Calu3 (cell line): ENCODE data around the gene MIB2. TPM values are rescaled to one million over a fixed set of nuclear protein-coding genes. Genes with fewer than 3 reads are reported as not detected.

Experiments used
- BruUV-seq: library from RNA; stranded (reverse); fragments of 400-500 nt; replicated peaks from 2 replicates; lab custom pipeline; 2021; lab: Mats Ljungman, UMichigan
- CTCF ChIA-PET: fragments of 300-600 bp; sonication (Branson Sonifier 250); formaldehyde crosslinking; loops from one replicate; lab custom pipeline; 2022; ENCODE audit warnings: antibody characterized with exemption; lab: Charles Lee
- DNase-seq: peaks from one replicate; pipeline ENCODE4 v3.0.0; 2022
- H3K27ac Mint-ChIP-seq: one replicate; pipeline ENCODE4 v1.8.0; 2022; ENCODE audit warnings: mixed read lengths; ENCODE audit not compliant: unreplicated experiment
- H3K27me3 Mint-ChIP-seq: one replicate; pipeline ENCODE4 v1.8.0; 2022; ENCODE audit warnings: mixed read lengths; ENCODE audit not compliant: unreplicated experiment
- H3K36me3 Mint-ChIP-seq: one replicate; pipeline ENCODE4 v1.8.0; 2022; ENCODE audit warnings: mild to moderate bottlenecking, moderate library complexity, mixed read lengths; ENCODE audit not compliant: insufficient read depth, unreplicated experiment
- H3K4me1 Mint-ChIP-seq: one replicate; pipeline ENCODE4 v1.8.0; 2022; ENCODE audit warnings: mild to moderate bottlenecking, low read depth, mixed read lengths; ENCODE audit not compliant: unreplicated experiment
- H3K4me3 Mint-ChIP-seq: one replicate; pipeline ENCODE4 v1.8.0; 2022; ENCODE audit warnings: mild to moderate bottlenecking, low read depth, moderate library complexity, mixed read lengths; ENCODE audit not compliant: unreplicated experiment
- H3K9me3 Mint-ChIP-seq: one replicate; pipeline ENCODE4 v1.8.0; 2022; ENCODE audit warnings: low read depth, mixed read lengths; ENCODE audit not compliant: unreplicated experiment
- intact Hi-C: fragments of 100-400 bp; cut with micrococcal nuclease; formaldehyde crosslinking; loops from one replicate; pipeline ENCODE4 v1.10.0; 2022; ENCODE audit not compliant: unreplicated experiment
- total RNA-seq: library from RNA; stranded (reverse); gene quantifications from 2 replicates; pipeline ENCODE4 v1.2.3, GENCODE V29; 2022
- TF ChIP-seq, protein P1 (sequence below): fragments of 200-600 bp; IDR thresholded peaks from one replicate; pipeline ENCODE4 v1.8.0; 2022; ENCODE audit warnings: antibody characterized with exemption; ENCODE audit not compliant: unreplicated experiment

Gene MIB2
- total RNA-seq, 1 experiment from 2014 or later: 50.3 TPM

DNA sequence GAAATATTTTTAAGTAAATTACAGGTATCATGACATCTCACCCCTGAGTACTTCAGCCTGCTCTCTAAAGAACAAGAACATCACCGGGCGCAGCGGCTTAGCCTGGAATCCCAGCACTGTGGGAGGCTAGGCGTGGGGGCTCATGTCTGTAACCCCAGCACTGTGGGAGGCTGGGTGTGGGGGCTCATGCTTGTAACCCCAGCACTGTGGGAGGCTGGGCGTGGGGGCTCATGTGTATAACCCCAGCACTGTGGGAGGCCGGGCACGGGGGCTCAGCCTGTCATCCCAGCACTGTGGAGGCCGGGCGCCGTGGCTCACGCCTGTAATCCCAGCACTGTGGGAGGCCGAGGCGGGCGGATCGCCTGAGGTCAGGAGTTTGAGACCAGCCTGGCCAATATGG, 51.2 kb downstream of the MIB2 start:
- Mint-ChIP-seq H3K27me3 (no peaks in the 10 kb centered on the region), H3K27ac (no peak overlapping the region), H3K36me3 (peaks cover 19% of the 10 kb centered on the region), H3K4me1 (no peaks in the 10 kb centered on the region), H3K4me3 (no peak overlapping the region), H3K9me3 (no peaks in the 10 kb centered on the region)
- TF ChIP-seq, protein P1, sequence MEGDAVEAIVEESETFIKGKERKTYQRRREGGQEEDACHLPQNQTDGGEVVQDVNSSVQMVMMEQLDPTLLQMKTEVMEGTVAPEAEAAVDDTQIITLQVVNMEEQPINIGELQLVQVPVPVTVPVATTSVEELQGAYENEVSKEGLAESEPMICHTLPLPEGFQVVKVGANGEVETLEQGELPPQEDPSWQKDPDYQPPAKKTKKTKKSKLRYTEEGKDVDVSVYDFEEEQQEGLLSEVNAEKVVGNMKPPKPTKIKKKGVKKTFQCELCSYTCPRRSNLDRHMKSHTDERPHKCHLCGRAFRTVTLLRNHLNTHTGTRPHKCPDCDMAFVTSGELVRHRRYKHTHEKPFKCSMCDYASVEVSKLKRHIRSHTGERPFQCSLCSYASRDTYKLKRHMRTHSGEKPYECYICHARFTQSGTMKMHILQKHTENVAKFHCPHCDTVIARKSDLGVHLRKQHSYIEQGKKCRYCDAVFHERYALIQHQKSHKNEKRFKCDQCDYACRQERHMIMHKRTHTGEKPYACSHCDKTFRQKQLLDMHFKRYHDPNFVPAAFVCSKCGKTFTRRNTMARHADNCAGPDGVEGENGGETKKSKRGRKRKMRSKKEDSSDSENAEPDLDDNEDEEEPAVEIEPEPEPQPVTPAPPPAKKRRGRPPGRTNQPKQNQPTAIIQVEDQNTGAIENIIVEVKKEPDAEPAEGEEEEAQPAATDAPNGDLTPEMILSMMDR: no peak
- BruUV-seq: no TSS peak
- intact Hi-C loops: no loop called here
- CTCF ChIA-PET: no interaction called here
- DNase-seq: no peak

DNA sequence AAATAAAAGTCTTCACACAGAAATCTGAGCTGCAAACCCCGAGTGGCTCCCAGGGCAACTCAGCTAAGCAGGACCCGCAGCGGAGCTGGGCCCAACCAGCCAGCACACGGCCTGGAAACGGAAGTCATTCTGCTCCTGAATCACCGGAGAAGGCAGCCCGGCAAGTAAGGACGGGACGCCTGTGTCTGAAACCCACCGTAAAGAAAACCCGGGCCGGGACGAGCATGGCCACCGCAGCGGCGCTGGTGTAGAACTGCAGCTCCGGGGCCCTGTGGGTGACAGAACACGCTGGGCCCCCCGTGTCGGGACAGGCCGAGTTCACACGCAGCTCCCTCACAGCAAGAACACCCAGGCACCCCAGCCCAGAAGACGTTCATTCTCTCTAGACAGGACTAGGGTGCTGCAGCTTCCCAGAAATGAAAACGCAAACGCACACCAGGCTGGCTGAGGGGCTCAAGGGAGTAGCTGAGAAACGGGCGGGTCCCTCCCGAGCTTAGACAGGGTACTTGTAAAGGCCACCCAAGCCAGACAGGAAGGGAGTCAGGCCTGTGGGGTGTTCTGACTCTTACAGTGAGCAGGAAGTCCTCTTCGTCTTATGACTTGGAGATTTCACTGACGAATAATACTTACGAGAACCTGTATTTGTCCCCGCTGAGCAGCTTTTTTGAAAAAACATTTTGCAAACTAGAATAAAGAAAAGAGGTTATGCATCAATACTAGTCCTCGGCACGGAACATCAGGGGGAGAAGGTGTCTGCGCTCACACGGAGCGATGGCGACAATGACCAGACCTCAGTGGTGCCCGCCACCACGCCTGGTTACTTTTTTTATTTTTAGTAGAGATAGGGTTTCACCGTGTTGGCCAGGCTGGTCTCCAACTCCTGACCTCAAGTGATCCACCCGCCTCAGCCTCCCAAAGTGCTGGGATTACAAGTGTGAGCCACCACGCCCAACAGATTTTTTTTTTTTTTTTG, 54.5 kb downstream of the MIB2 start:
- CTCF ChIA-PET: interaction anchor here (0.7 kb wide), 1 partner anchor 249 kb away, joined by 3 read pairs; no protein-coding TSS in a partner anchor
- no peaks in the 10 kb centered on the region for H3K9me3 Mint-ChIP-seq
- no peaks in the 10 kb centered on the region for H3K27me3 Mint-ChIP-seq
- no peak overlapping the region for H3K4me3 Mint-ChIP-seq
- DNase-seq: no peak
- BruUV-seq: no TSS peak
- peaks cover 23% of the 10 kb centered on the region for H3K36me3 Mint-ChIP-seq
- no peaks in the 10 kb centered on the region for H3K4me1 Mint-ChIP-seq
- intact Hi-C loops: no loop called here
- H3K27ac Mint-ChIP-seq: no peak overlapping the region
- TF ChIP-seq, protein P1: no peak

DNA sequence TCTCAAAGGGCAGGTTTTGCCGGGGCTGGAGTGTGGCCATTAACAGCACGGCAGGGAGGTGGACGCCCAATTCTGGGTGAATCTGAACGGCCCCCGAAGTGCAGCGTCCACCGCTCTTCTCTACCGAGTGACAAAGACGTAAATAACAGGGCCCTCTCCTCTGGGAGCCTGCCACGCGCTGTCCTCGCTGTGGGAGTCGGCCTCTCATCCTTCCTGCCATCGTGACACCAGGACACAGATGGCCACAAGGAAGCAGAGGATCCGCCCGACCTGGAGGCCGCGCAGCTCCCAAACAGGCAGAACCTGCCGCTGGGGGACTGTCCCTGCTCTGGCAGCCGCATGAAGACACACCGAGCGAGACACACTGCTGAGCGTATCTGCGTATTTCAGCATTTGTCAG, 55.6 kb downstream of the MIB2 start:
- Mint-ChIP-seq H3K36me3 (peaks cover 22% of the 10 kb centered on the region), H3K27ac (no peak overlapping the region), H3K9me3 (no peaks in the 10 kb centered on the region), H3K27me3 (no peaks in the 10 kb centered on the region), H3K4me1 (no peaks in the 10 kb centered on the region), H3K4me3 (no peak overlapping the region)
- BruUV-seq: no TSS peak
- intact Hi-C loops: no loop called here
- CTCF ChIA-PET: no interaction called here
- no peak for DNase-seq
- TF ChIP-seq, protein P1: no peak

DNA sequence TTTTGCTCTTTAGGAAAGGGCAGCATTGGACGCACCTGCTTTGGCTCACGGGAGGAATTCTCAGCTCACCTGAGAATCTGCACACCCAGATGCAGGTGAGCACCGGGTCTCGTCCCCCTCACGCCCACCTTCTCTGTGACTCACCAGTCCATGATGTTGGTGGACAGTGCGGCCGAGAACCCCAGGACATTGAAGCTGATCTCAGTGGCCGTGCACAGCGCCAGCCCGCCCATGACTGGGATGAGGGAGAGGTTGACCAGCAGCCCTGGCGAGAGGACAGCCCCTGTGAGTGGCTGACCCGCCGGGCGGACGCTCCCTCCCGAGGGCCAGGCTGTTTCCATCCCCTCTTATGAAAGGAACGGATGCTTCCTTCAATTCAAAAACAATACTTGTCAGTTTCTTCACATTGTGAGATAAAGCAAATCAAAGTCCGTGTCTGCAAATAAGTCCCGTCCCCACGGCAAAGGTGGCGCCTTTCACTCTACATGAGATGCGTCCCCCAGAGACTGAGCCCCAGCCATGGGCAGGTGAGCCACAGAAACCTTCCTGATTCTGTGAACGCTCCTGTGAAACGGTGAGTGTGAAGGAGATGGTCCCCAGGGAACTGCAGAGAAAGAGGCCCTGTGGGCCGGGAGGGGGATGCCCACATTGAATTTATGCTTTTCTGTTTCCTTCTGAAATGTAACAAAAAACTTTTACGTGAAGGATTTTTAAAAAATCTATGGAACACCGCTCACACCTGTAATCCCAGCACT, 56.2 kb downstream of the MIB2 start:
- Mint-ChIP-seq H3K27ac (no peak overlapping the region), H3K4me1 (no peaks in the 10 kb centered on the region), H3K4me3 (no peak overlapping the region), H3K36me3 (peaks cover 17% of the 10 kb centered on the region), H3K27me3 (no peaks in the 10 kb centered on the region), H3K9me3 (no peaks in the 10 kb centered on the region)
- TF ChIP-seq, protein P1: no peak
- CTCF ChIA-PET: no interaction called here
- intact Hi-C loops: no loop called here
- no TSS peak for BruUV-seq
- no peak for DNase-seq
